ENCODE results near the gene MDC1.

Gene MDC1

GRCh38 chr6:30727920-30728553 is 11.0 kb upstream of the MDC1 start (continued):
- no peak for TF ChIP-seq ZNF518A (tag by site-specific recombination; conservative IDR thresholded peaks at IDR 0.05; ENCODE audit: low read depth)
- TF ChIP-seq ZNF146 (tag by site-specific recombination; IDR thresholded peaks at IDR 0.05) = no peak
- no peak for TF ChIP-seq ZNF677 (tag by site-specific recombination; IDR thresholded peaks at IDR 0.05)

- CTCF ChIA-PET = interaction anchor here (0.5 to 18.7 kb wide), 9 partner anchors 25 to 360 kb away, joined by 3 to 692 read pairs (median 3); partner anchors contain the start of gene DHX16
- H3K4me1 ChIP-seq (ENCODE audit: control insufficient read depth, insufficient read depth, low read length) = peaks cover 4% of the 10 kb centered on the region
- H3K27ac ChIP-seq (ENCODE audit: extremely low read depth, low read depth, low read length) = 0 out of 2 replicates have a peak overlapping the region, but pooled peaks have one; percentile 5
These were observed 9.7 kb upstream of the MDC1 start for GRCh38 chr6:30726506-30727413.

GRCh38 chr6:30725713-30726505 is 8.8 kb upstream of the MDC1 start:
- Histone ChIP-seq H3K4me1 (ENCODE audit: control insufficient read depth, insufficient read depth, low read length) (peaks cover 4% of the 10 kb centered on the region), H3K36me3 (ENCODE audit: control insufficient read depth in 2 of 2, insufficient read depth in 1 of 2, low read length in 2 of 2) (peaks cover 15 to 77% of the 10 kb centered on the region in 2 experiments), H3K27ac (ENCODE audit: extremely low read depth, low read depth, low read length) (peak overlapping the region; percentile 38), H3K9me3 (ENCODE audit: control insufficient read depth, insufficient read depth, low read depth, low read length) (no peaks in the 10 kb centered on the region), H3K4me3 (ENCODE audit: low read depth, low read length) (no peak overlapping the region)
- CTCF ChIA-PET = interaction anchor here (0.5 to 18.7 kb wide), 5 partner anchors 24 to 361 kb away, joined by 3 to 692 read pairs (median 4); partner anchors contain the start of gene DHX16
- POLR2A ChIA-PET = interaction anchor here (0.6 to 10.1 kb wide), 15 partner anchors 9 to 157 kb away, joined by 3 to 235 read pairs (median 4); partner anchors contain the start of genes DHX16, FLOT1, IER3 and MDC1
- 0 out of 2 replicates have a peak, but pooled peaks have one; percentile 20 for TF ChIP-seq INSM2 (tag by site-specific recombination; IDR thresholded peaks at IDR 0.05)
- peak; percentile 25; the same call in 1 of the 2 replicates for TF ChIP-seq ZSCAN30 (tag by site-specific recombination; IDR thresholded peaks at IDR 0.05)
- peak; percentile 45; the same call in 1 of the 2 replicates for TF ChIP-seq ZNF2 (tag by site-specific recombination; IDR thresholded peaks at IDR 0.05)
- peak; percentile 35 for TF ChIP-seq GLIS1 (tag by site-specific recombination; IDR thresholded peaks at IDR 0.05)
- TF ChIP-seq ZBTB17 (tag by site-specific recombination; IDR thresholded peaks at IDR 0.05) = peak; percentile 82; the same call in 1 of the 2 replicates
- TF ChIP-seq ZNF658 (tag by site-specific recombination; IDR thresholded peaks at IDR 0.05) = no peak
- TF ChIP-seq ZNF610 (tag by site-specific recombination; IDR thresholded peaks at IDR 0.05; ENCODE audit: borderline replicate concordance) = no peak
- peak; percentile 58 for TF ChIP-seq ZEB2 (tag by site-specific recombination; IDR thresholded peaks at IDR 0.05)
- peak; percentile 97 for TF ChIP-seq ZNF600 (tag by site-specific recombination; IDR thresholded peaks at IDR 0.05)

More at GRCh38 chr6:30726506-30727413, 9.7 kb upstream of the MDC1 start:
- POLR2A ChIA-PET = interaction anchor here (0.6 to 6.5 kb wide), 17 partner anchors 10 to 156 kb away, joined by 3 to 61 read pairs (median 4); partner anchors contain the start of genes DHX16, FLOT1, IER3 and MDC1
- no peak overlapping the region for H3K4me3 ChIP-seq (ENCODE audit: low read depth, low read length)
- no peaks in the 10 kb centered on the region for H3K9me3 ChIP-seq (ENCODE audit: control insufficient read depth, insufficient read depth, low read depth, low read length)
- peak; percentile 22; the same call in 1 of the 2 replicates for TF ChIP-seq ZNF600 (tag by site-specific recombination; IDR thresholded peaks at IDR 0.05)
- TF ChIP-seq ZNF664 (tag by site-specific recombination; IDR thresholded peaks at IDR 0.05) = peak; percentile 87; the same call in 1 of the 2 replicates
- TF ChIP-seq ZNF266 (tag by site-specific recombination; IDR thresholded peaks at IDR 0.05; ENCODE audit: low read depth) = no peak
- no peak for TF ChIP-seq ZNF501 (tag by site-specific recombination; IDR thresholded peaks at IDR 0.05)
- no peak for TF ChIP-seq ZNF18 (tag by site-specific recombination; IDR thresholded peaks at IDR 0.05)
- peak; percentile 98 for TF ChIP-seq ZNF121 (tag by site-specific recombination; IDR thresholded peaks at IDR 0.05)
- peak; percentile 70; the same call in 1 of the 2 replicates for TF ChIP-seq ZNF580 (tag by site-specific recombination; IDR thresholded peaks at IDR 0.05)
- TF ChIP-seq ZBTB8A (tag by site-specific recombination; IDR thresholded peaks at IDR 0.05) = no peak; the same call in 1 of the 2 replicates
- no peak for TF ChIP-seq EGR2 (tag by site-specific recombination; IDR thresholded peaks at IDR 0.05; ENCODE audit: low read depth)
- no peak for TF ChIP-seq ZNF146 (tag by site-specific recombination; IDR thresholded peaks at IDR 0.05)
- TF ChIP-seq IKZF3 (tag by site-specific recombination; IDR thresholded peaks at IDR 0.05) = 0 out of 2 replicates have a peak, but pooled peaks have one; percentile 45
- peaks cover 14 to 78% of the 10 kb centered on the region in 2 experiments for H3K36me3 ChIP-seq (ENCODE audit: control insufficient read depth in 2 of 2, insufficient read depth in 1 of 2, low read length in 2 of 2)
